ENCODE results near the gene IQCH.
"Not testable (repeated sequence)": the region's sequence is repeated elsewhere in the genome, so short reads cannot be mapped to it uniquely, and the experiment has no call there.

DNA sequence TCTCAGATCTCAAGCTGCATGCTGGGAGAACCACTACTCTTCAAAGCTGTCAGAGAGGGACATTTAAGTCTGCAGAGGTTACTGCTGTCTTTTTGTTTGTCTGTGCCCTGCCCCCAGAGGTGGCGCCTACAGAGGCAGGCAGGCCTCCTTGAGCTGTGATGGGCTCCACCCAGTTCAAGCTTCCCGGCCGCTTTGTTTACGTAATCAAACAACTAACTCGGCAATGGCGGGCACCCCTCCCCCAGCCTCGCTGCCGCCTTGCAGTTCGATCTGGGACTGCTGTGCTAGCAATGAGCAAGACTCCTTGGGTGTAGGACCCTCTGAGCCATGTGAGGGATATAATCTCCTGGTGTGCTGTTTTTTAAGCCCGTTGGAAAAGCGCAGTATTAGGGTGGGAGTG lies 199.1 kb downstream of the IQCH start:
- not testable (repeated sequence) for TF ChIP-seq EP300, POLR2A (IDR thresholded peaks at IDR 0.05)
- TF ChIP-seq, protein P1, sequence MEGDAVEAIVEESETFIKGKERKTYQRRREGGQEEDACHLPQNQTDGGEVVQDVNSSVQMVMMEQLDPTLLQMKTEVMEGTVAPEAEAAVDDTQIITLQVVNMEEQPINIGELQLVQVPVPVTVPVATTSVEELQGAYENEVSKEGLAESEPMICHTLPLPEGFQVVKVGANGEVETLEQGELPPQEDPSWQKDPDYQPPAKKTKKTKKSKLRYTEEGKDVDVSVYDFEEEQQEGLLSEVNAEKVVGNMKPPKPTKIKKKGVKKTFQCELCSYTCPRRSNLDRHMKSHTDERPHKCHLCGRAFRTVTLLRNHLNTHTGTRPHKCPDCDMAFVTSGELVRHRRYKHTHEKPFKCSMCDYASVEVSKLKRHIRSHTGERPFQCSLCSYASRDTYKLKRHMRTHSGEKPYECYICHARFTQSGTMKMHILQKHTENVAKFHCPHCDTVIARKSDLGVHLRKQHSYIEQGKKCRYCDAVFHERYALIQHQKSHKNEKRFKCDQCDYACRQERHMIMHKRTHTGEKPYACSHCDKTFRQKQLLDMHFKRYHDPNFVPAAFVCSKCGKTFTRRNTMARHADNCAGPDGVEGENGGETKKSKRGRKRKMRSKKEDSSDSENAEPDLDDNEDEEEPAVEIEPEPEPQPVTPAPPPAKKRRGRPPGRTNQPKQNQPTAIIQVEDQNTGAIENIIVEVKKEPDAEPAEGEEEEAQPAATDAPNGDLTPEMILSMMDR (IDR thresholded peaks at IDR 0.05), result not testable (repeated sequence)

Data from tibial nerve (tissue), 4 donors.